GM12878 (cell line): Measurements from ENCODE around the gene PIGX. TPM values are rescaled to one million over a fixed set of nuclear protein-coding genes. Genes with fewer than 3 reads are reported as not detected.

ENCODE experiments used
- ATAC-seq: fragments of 200-7000 bp; cut with Tn5 transposase; 3 replicates; pipeline ENCODE4 v1.9.1; 2020; ENCODE audit warnings: mild to moderate bottlenecking, moderate library complexity
- BruUV-seq: library from RNA; stranded (reverse); fragments of 400-500 nt; replicated peaks from 2 replicates; lab custom pipeline; 2021; lab: Mats Ljungman, UMichigan
- CTCF ChIA-PET: fragments of 300-600 bp; sonication (Branson Sonifier 250); formaldehyde crosslinking; extraction: SDS; loops from one replicate; lab custom pipeline; 2021; ENCODE audit warnings: inconsistent platforms; lab: Yijun Ruan, JAX
- POLR2A ChIA-PET: fragments of 350-600 bp; formaldehyde crosslinking; extraction: SDS; loops from one replicate; lab custom pipeline; 2021; ENCODE audit warnings: inconsistent platforms; lab: Charles Lee
- RAD21 ChIA-PET: fragments of 300-600 bp; sonication (Branson Sonifier 250); formaldehyde crosslinking; loops from one replicate; lab custom pipeline; 2023; ENCODE audit warnings: antibody characterized with exemption; ENCODE audit not compliant: unreplicated experiment; lab: Charles Lee
- SMC1A ChIA-PET: fragments of 300-600 bp; sonication (Branson Sonifier 250); formaldehyde crosslinking; loops from one replicate; lab custom pipeline; 2023; ENCODE audit not compliant: unreplicated experiment, uncharacterized antibody; lab: Charles Lee
- DNase-seq: peaks from one replicate; pipeline ENCODE4 v3.0.0-alpha.2; 2011; ENCODE audit warnings: low read depth, low spot score
- FAIRE-seq: peaks from 3 replicates; lab custom pipeline; 2011; peaks lifted over from hg19 to GRCh38; lab: Jason Lieb, UNC
- H2AFZ ChIP-seq: 2 replicates; pipeline ENCODE4 v1.6.0; 2011; ENCODE audit warnings: low read depth, low read length, control low read depth; ENCODE audit not compliant: control insufficient read depth
- H3K27ac ChIP-seq: 2 replicates; pipeline ENCODE4 v1.5.1; 2011; ENCODE audit warnings: control low read depth; ENCODE audit not compliant: control insufficient read depth, insufficient read depth
- H3K27me3 ChIP-seq, 2 experiments: replicated peaks in 1 of 2; 2 replicates each; pipeline versions ENCODE4 v1.6.0 to v1.6.1; 2011; ENCODE audit warnings: low read length in 1 of 2; ENCODE audit not compliant: control insufficient read depth in 2 of 2, insufficient read depth in 2 of 2
- H3K36me3 ChIP-seq, 2 experiments: 2 replicates each; pipeline ENCODE4 v1.5.1; 2011; ENCODE audit warnings: low read length in 1 of 2; ENCODE audit not compliant: control insufficient read depth in 2 of 2, insufficient read depth in 2 of 2
- H3K4me1 ChIP-seq: 2 replicates; pipeline ENCODE4 v1.6.1; 2011; ENCODE audit warnings: mild to moderate bottlenecking, low read length, moderate library complexity, mixed read lengths; ENCODE audit not compliant: control insufficient read depth, insufficient read depth
- H3K4me2 ChIP-seq: 2 replicates; pipeline ENCODE4 v1.6.0; 2011; ENCODE audit warnings: control low read depth; ENCODE audit not compliant: control insufficient read depth, insufficient read depth
- H3K4me3 ChIP-seq: fragments of 200-600 bp; sonication (generic); 2 replicates; pipeline ENCODE4 v1.5.1; 2016
- H3K79me2 ChIP-seq: 2 replicates; pipeline ENCODE4 v1.6.0; 2011; ENCODE audit warnings: low read length; ENCODE audit not compliant: control insufficient read depth, insufficient read depth
- H3K9ac ChIP-seq: 2 replicates; pipeline ENCODE4 v1.8.0; 2011; ENCODE audit warnings: low read length, control low read depth, mixed read lengths; ENCODE audit not compliant: control insufficient read depth, insufficient read depth
- H3K9me3 ChIP-seq: replicated peaks from 3 replicates; pipeline ENCODE4 v1.5.1; 2011; ENCODE audit warnings: mild to moderate bottlenecking, low read length; ENCODE audit not compliant: control insufficient read depth, insufficient read depth
- H4K20me1 ChIP-seq: 2 replicates; pipeline ENCODE4 v1.6.0; 2011; ENCODE audit not compliant: control insufficient read depth, insufficient read depth
- CBX5 ChIP-seq: sonication (generic); IDR thresholded peaks from 2 replicates; pipeline ENCODE4 v1.6.1; 2016; ENCODE audit warnings: low read depth, moderate library complexity, mild to moderate bottlenecking, inconsistent platforms
- EP300 ChIP-seq, 2 experiments: fragments of 150-350 bp in 1 of 2; IDR thresholded peaks; 2 replicates each; pipeline ENCODE4 v1.6.1; 2011 to 2012; ENCODE audit warnings: low read depth in 2 of 2, low read length in 2 of 2, borderline replicate concordance in 1 of 2, improper control_type of control experiment in 1 of 2, inconsistent platforms in 1 of 2; ENCODE audit not compliant: control insufficient read depth in 1 of 2
- HDAC6 ChIP-seq: fragments of 200-600 bp; sonication (generic); IDR thresholded peaks from one replicate; pipeline ENCODE4 v1.8.0; 2017; ENCODE audit warnings: antibody characterized with exemption; ENCODE audit not compliant: unreplicated experiment
- IKZF2 ChIP-seq, 2 experiments: fragments of 450-650 bp; IDR thresholded peaks; 2 replicates each; pipeline ENCODE4 v1.6.1; 2017; ENCODE audit warnings: mild to moderate bottlenecking in 2 of 2, moderate library complexity in 2 of 2
- KAT2A ChIP-seq: conservative IDR thresholded peaks from 2 replicates; pipeline ENCODE4 v1.6.1; 2011; ENCODE audit warnings: low read depth, low read length; ENCODE audit not compliant: control insufficient read depth
- MYB ChIP-seq: fragments of 150-350 bp; IDR thresholded peaks from 2 replicates; pipeline ENCODE4 v1.6.1; 2014; ENCODE audit warnings: mild to moderate bottlenecking, low read depth, low read length, borderline replicate concordance
- PAX5 ChIP-seq: IDR thresholded peaks from 2 replicates; pipeline ENCODE4 v1.6.1; 2011; ENCODE audit warnings: low read depth, low read length, borderline replicate concordance
- RCOR1 ChIP-seq: conservative IDR thresholded peaks from 2 replicates; pipeline ENCODE4 v1.6.1; 2012; ENCODE audit warnings: low read depth, low read length, improper control_type of control experiment
- STAT1 ChIP-seq: fragments of 450-650 bp; conservative IDR thresholded peaks from 2 replicates; pipeline ENCODE4 v1.6.1; 2014; ENCODE audit warnings: antibody characterized with exemption, mild to moderate bottlenecking
- ZZZ3 ChIP-seq: IDR thresholded peaks from 2 replicates; pipeline ENCODE4 v1.6.1; 2011; ENCODE audit warnings: low read depth; ENCODE audit not compliant: control insufficient read depth, insufficient read length
- WGBS: methylation state at CpG from one replicate; pipeline ENCODE4 v1.1.6; 2016; ENCODE audit warnings: low lambda C conversion rate; ENCODE audit not compliant: insufficient replicate concordance, insufficient coverage; ENCODE audit errors: missing lambda C conversion rate; 5-methylcytosine and 5-hydroxymethylcytosine counted together
- in situ Hi-C: fragments of 300-500 bp; cut with MboI; formaldehyde crosslinking; loops from 9 replicates; pipeline ENCODE4 v1.14.3; 2018; ENCODE audit warnings: mixed read lengths
- intact Hi-C: fragments of 100-400 bp; cut with micrococcal nuclease; formaldehyde crosslinking; loops from one replicate; pipeline ENCODE4 v1.14.2; 2022; ENCODE audit not compliant: unreplicated experiment
- polyA plus RNA-seq, 11 experiments: library from polyadenylated mRNA; depleted of rRNA in 4 of 11; unstranded in 6 of 11; stranded (reverse) in 5 of 11; fragments of >200 nt; fragmentation: Nextera tagmentation in 4 of 11; fragmentation: Illumina TruSeq in 1 of 11; extraction: Ambion mirVana in 4 of 11; extraction: Trizol in 1 of 11; gene quantifications; 1 replicate in 1 of 11; 2 replicates in 10 of 11; pipeline versions ENCODE4 v1.2.1 to v1.2.3, GENCODE V29; 2011 to 2016; ENCODE audit warnings: inconsistent platforms in 2 of 11, missing spikeins in 2 of 11, low read depth in 1 of 11
- total RNA-seq, 4 experiments: library from RNA; depleted of rRNA in 3 of 4; stranded (reverse); fragments of >200 nt in 3 of 4; fragmentation: Illumina TruSeq in 1 of 4; extraction: Trizol in 1 of 4; gene quantifications; 2 replicates each; pipeline versions ENCODE4 v1.2.1 to v1.2.3, GENCODE V29; 2013 to 2021
- TF ChIP-seq, protein P1 (sequence below): fragments of 450-650 bp; formaldehyde crosslinking; IDR thresholded peaks from 2 replicates; pipeline ENCODE4 v1.5.0; 2022; ENCODE audit warnings: mild to moderate bottlenecking, missing genetic modification characterization
- TF ChIP-seq, protein P2 (sequence below): fragments of 450-650 bp; IDR thresholded peaks from 2 replicates; pipeline ENCODE4 v1.6.1; 2017; ENCODE audit warnings: borderline replicate concordance
- TF ChIP-seq, protein P3 (sequence below): fragments of 450-650 bp; IDR thresholded peaks from 2 replicates; pipeline ENCODE4 v1.6.1; 2016; ENCODE audit warnings: mild to moderate bottlenecking

Gene PIGX
- total and polyA plus RNA-seq, 10 of the 15 experiments (the other 5 are each of a cell fraction or from before 2014, with no cell fraction given), result 3.8 to 40.0 (median 22.3) TPM

DNA sequence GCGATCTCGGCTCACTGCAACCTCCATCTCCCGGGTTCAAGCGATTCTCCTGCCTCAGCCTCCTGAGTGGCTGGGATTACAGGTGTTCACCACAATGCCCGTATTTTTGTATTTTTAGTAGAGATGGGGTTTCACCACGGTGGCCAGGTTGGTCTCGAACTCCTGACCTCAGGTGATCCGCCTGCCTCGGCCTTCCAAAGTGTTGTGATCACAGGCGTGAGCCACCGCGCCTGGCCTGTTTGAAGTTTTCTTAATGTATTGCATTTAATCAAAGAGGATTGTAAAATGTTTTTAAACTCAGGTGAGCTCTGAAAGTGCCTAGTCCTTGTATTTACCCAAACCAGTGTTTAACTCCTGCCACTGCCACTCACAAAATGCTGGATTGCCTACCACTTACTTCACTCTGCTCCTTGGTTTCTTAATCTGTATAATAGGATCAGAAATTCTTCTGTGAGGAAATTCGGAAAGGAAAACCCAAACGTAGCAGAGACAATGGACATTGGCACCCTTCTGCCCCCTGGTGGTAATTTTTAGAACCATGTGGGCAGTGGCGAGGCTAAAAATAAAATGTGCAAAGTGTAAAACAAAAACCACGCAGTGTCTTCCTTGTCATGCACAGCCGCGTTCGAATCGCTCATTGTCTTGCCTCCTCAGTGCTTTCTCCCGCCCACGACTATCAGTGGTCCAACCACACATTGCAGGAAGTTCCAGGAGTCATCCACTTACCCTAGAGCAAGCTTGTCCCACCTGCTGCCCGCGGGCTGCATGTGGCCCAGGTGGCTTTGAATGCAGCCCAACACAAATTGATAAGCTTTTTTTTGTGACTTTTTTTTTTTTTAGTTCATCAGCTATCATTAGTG, 27.4 kb upstream of the PIGX start:
- H3K9ac ChIP-seq, result no peak overlapping the region
- SMC1A ChIA-PET, result interaction anchor here (0.6 to 5.0 kb wide), 17 partner anchors 13 to 434 kb away, joined by 3 to 72 read pairs (median 4); partner anchors contain the start of gene NRROS
- TF ChIP-seq EP300 (IDR thresholded peaks at IDR 0.05; ENCODE audit: borderline replicate concordance in 1 of 2, control insufficient read depth in 1 of 2, low read depth in 2 of 2, low read length in 2 of 2) (0 out of 4 replicates have a peak, but pooled peaks have one; percentile 23 to 53), ZZZ3 (no peak), RCOR1 (no peak), CBX5 (peak; percentile 72; the same call in 1 of the 2 replicates), PAX5 (peak; percentile 95), STAT1 (no peak), KAT2A (no peak), HDAC6 (no peak), MYB (no peak), IKZF2 (IDR thresholded peaks at IDR 0.05) (peak; percentile 90 to 91)
- TF ChIP-seq, protein P1, sequence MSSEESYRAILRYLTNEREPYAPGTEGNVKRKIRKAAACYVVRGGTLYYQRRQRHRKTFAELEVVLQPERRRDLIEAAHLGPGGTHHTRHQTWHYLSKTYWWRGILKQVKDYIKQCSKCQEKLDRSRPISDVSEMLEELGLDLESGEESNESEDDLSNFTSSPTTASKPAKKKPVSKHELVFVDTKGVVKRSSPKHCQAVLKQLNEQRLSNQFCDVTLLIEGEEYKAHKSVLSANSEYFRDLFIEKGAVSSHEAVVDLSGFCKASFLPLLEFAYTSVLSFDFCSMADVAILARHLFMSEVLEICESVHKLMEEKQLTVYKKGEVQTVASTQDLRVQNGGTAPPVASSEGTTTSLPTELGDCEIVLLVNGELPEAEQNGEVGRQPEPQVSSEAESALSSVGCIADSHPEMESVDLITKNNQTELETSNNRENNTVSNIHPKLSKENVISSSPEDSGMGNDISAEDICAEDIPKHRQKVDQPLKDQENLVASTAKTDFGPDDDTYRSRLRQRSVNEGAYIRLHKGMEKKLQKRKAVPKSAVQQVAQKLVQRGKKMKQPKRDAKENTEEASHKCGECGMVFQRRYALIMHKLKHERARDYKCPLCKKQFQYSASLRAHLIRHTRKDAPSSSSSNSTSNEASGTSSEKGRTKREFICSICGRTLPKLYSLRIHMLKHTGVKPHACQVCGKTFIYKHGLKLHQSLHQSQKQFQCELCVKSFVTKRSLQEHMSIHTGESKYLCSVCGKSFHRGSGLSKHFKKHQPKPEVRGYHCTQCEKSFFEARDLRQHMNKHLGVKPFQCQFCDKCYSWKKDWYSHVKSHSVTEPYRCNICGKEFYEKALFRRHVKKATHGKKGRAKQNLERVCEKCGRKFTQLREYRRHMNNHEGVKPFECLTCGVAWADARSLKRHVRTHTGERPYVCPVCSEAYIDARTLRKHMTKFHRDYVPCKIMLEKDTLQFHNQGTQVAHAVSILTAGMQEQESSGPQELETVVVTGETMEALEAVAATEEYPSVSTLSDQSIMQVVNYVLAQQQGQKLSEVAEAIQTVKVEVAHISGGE (CRISPR knock-in tag), result no peak
- TF ChIP-seq, protein P2, sequence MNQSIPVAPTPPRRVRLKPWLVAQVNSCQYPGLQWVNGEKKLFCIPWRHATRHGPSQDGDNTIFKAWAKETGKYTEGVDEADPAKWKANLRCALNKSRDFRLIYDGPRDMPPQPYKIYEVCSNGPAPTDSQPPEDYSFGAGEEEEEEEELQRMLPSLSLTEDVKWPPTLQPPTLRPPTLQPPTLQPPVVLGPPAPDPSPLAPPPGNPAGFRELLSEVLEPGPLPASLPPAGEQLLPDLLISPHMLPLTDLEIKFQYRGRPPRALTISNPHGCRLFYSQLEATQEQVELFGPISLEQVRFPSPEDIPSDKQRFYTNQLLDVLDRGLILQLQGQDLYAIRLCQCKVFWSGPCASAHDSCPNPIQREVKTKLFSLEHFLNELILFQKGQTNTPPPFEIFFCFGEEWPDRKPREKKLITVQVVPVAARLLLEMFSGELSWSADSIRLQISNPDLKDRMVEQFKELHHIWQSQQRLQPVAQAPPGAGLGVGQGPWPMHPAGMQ, result no peak
- TF ChIP-seq, protein P3, sequence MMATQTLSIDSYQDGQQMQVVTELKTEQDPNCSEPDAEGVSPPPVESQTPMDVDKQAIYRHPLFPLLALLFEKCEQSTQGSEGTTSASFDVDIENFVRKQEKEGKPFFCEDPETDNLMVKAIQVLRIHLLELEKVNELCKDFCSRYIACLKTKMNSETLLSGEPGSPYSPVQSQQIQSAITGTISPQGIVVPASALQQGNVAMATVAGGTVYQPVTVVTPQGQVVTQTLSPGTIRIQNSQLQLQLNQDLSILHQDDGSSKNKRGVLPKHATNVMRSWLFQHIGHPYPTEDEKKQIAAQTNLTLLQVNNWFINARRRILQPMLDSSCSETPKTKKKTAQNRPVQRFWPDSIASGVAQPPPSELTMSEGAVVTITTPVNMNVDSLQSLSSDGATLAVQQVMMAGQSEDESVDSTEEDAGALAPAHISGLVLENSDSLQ, result peak; percentile 48; the same call in 1 of the 2 replicates

More for the DNA sequence above, 27.4 kb upstream of the PIGX start:
- ATAC-seq (peak; percentile 98), DNase-seq (peak; percentile 83), FAIRE-seq (peak; percentile 92)
- WGBS, result 20% methylated on average over 24 of the region's 24 CpGs
- intact Hi-C loops, result loop anchor here (1.0 to 2.0 kb wide), 4 partner anchors 41 to 156 kb away; no protein-coding TSS in a partner anchor
- H3K27ac ChIP-seq, result no peak overlapping the region
- no peak overlapping the region for H3K4me3 ChIP-seq
- no peaks in the 10 kb centered on the region; the same call in 2 of the 3 replicates for H3K9me3 ChIP-seq
- no peaks in the 10 kb centered on the region for H3K27me3 ChIP-seq
- H4K20me1 ChIP-seq, result no peaks in the 10 kb centered on the region
- in situ Hi-C loops, result loop anchor here (5.0 kb wide), 1 partner anchor 77 kb away; no protein-coding TSS in a partner anchor
- H3K4me1 ChIP-seq, result no peaks in the 10 kb centered on the region; the same call in 1 of the 2 replicates
- no peaks in the 10 kb centered on the region for H3K79me2 ChIP-seq
- no peak overlapping the region for H3K4me2 ChIP-seq
- ChIA-PET CTCF (interaction anchor here (0.6 to 5.8 kb wide), 24 partner anchors 8 to 723 kb away, joined by 3 to 144 read pairs (median 4); partner anchors contain the start of genes NCBP2 and NRROS), RAD21 (interaction anchor here (0.6 to 3.2 kb wide), 14 partner anchors 22 to 190 kb away, joined by 3 to 50 read pairs (median 3); partner anchors contain the start of genes NRROS and PAK2), POLR2A (interaction anchor here (0.6 to 2.5 kb wide), 7 partner anchors 10 to 550 kb away, joined by 3 to 10 read pairs (median 3); no protein-coding TSS in a partner anchor)
- H3K36me3 ChIP-seq, result no peaks in the 10 kb centered on the region
- BruUV-seq, result no TSS peak
- H2AFZ ChIP-seq, result peak overlapping the region; percentile 65
